CD14-positive monocyte (primary cell): ENCODE measurements around the gene SLC30A3. TPM values are rescaled to one million over a fixed set of nuclear protein-coding genes. Genes with fewer than 3 reads are reported as not detected.

Experiments
- DNase-seq, 3 donors: peaks; one replicate each; pipeline ENCODE4 v3.0.0-alpha.2; 2011 to 2022
- H2AFZ ChIP-seq: 2 replicates; pipeline ENCODE4 v1.6.0; 2012; ENCODE audit warnings: mild to moderate bottlenecking, low read depth, low read length, inconsistent platforms; ENCODE audit not compliant: insufficient read depth, poor library complexity, severe bottlenecking
- H3K27ac ChIP-seq, 2 donors: 1 replicate in 1 of 2; 2 replicates in 1 of 2; pipeline ENCODE4 v1.5.1; 2012 to 2013; ENCODE audit warnings: low read length in 2 of 2, control low read depth in 1 of 2, inconsistent platforms in 1 of 2, low read depth in 1 of 2, mild to moderate bottlenecking in 1 of 2
- H3K27me3 ChIP-seq, 2 donors: one replicate each; pipeline versions ENCODE4 v1.6.0 to v1.6.1; 2011 to 2013; ENCODE audit warnings: low read length in 2 of 2; ENCODE audit not compliant: control insufficient read depth in 2 of 2, insufficient read depth in 2 of 2
- H3K36me3 ChIP-seq, 2 donors: replicated peaks in 1 of 2; 1 replicate in 1 of 2; 2 replicates in 1 of 2; pipeline versions ENCODE4 v1.5.1 to v1.6.1; 2012 to 2013; ENCODE audit warnings: low read length in 2 of 2, control low read depth in 1 of 2, inconsistent platforms in 1 of 2, mild to moderate bottlenecking in 1 of 2; ENCODE audit not compliant: insufficient read depth in 2 of 2, control insufficient read depth in 1 of 2
- H3K4me1 ChIP-seq, 2 donors: 1 replicate in 1 of 2; 2 replicates in 1 of 2; pipeline versions ENCODE4 v1.5.1 to v1.6.1; 2012 to 2013; ENCODE audit warnings: low read length in 2 of 2, control low read depth in 1 of 2, inconsistent platforms in 1 of 2, mild to moderate bottlenecking in 1 of 2, moderate library complexity in 1 of 2; ENCODE audit not compliant: insufficient read depth in 2 of 2, control insufficient read depth in 1 of 2
- H3K4me2 ChIP-seq: replicated peaks from 2 replicates; pipeline ENCODE3; 2012; ENCODE audit warnings: low read length, moderate library complexity, mild to moderate bottlenecking; ENCODE audit not compliant: poor library complexity, severe bottlenecking; ENCODE audit errors: extremely low read depth
- H3K4me3 ChIP-seq, 3 experiments: fragments of 200-600 bp in 1 of 3; sonication (generic) in 1 of 3; replicated peaks in 1 of 3; 1 replicate in 2 of 3; 2 replicates in 1 of 3; pipeline ENCODE4 v1.5.1; 2011 to 2013; ENCODE audit warnings: low read length in 3 of 3, mild to moderate bottlenecking in 3 of 3, control low read depth in 2 of 3, low read depth in 2 of 3, inconsistent platforms in 1 of 3, moderate library complexity in 1 of 3
- H3K79me2 ChIP-seq: 2 replicates; pipeline ENCODE4 v1.6.0; 2012; ENCODE audit warnings: mild to moderate bottlenecking, control low read depth, inconsistent platforms, low read length, moderate library complexity; ENCODE audit not compliant: insufficient read depth
- H3K9ac ChIP-seq: 2 replicates; pipeline ENCODE4 v1.6.0; 2017; ENCODE audit warnings: low read length, mild to moderate bottlenecking; ENCODE audit not compliant: insufficient read depth, poor library complexity, severe bottlenecking
- H3K9me3 ChIP-seq, 2 donors: replicated peaks in 1 of 2; 1 replicate in 1 of 2; 2 replicates in 1 of 2; pipeline versions ENCODE4 v1.5.1 to v1.6.1; 2012 to 2013; ENCODE audit warnings: low read length in 2 of 2, control low read depth in 1 of 2; ENCODE audit not compliant: control insufficient read depth in 1 of 2, insufficient read depth in 1 of 2
- H4K20me1 ChIP-seq: 2 replicates; pipeline ENCODE4 v1.6.0; 2012; ENCODE audit warnings: mild to moderate bottlenecking, low read length, control low read depth, moderate library complexity; ENCODE audit not compliant: insufficient read depth
- H3K27ac Mint-ChIP-seq, 7 donors: one replicate each; pipeline ENCODE4 v1.8.0; 2020; ENCODE audit warnings: mild to moderate bottlenecking in 7 of 7, mixed read lengths in 7 of 7, moderate library complexity in 6 of 7, inconsistent platforms in 2 of 7
- H3K27me3 Mint-ChIP-seq, 3 donors: one replicate each; pipeline ENCODE4 v1.8.0; 2021 to 2022; ENCODE audit warnings: low read depth in 3 of 3, mild to moderate bottlenecking in 3 of 3, mixed read lengths in 3 of 3, moderate library complexity in 3 of 3, inconsistent platforms in 1 of 3
- H3K36me3 Mint-ChIP-seq, 2 donors: one replicate each; pipeline ENCODE4 v1.8.0; 2020; ENCODE audit warnings: mixed read lengths in 2 of 2, inconsistent platforms in 1 of 2, mild to moderate bottlenecking in 1 of 2
- H3K4me1 Mint-ChIP-seq: one replicate; pipeline ENCODE4 v1.8.0; 2020; ENCODE audit warnings: mild to moderate bottlenecking, mixed read lengths
- H3K4me3 Mint-ChIP-seq, 2 donors: one replicate each; pipeline ENCODE4 v1.8.0; 2020; ENCODE audit warnings: mild to moderate bottlenecking in 2 of 2, mixed read lengths in 2 of 2, moderate library complexity in 1 of 2
- H3K9me3 Mint-ChIP-seq, 7 donors: one replicate each; pipeline ENCODE4 v1.8.0; 2020 to 2022; ENCODE audit warnings: mixed read lengths in 7 of 7, mild to moderate bottlenecking in 6 of 7, moderate library complexity in 6 of 7, inconsistent platforms in 2 of 7
- WGBS: methylation state at CpG from one replicate; pipeline ENCODE4 v1.1.5; 2013; ENCODE audit warnings: missing lambda C conversion rate; ENCODE audit not compliant: insufficient coverage; 5-methylcytosine and 5-hydroxymethylcytosine counted together
- intact Hi-C, 2 donors: fragments of 100-400 bp; cut with micrococcal nuclease; formaldehyde crosslinking; loops; one replicate each; pipeline versions ENCODE4 v1.15.0 to v1.15.1; 2023
- polyA plus RNA-seq, 3 donors: library from polyadenylated mRNA; depleted of rRNA in 1 of 3; unstranded in 2 of 3; stranded (reverse) in 1 of 3; fragments of 300-500 nt in 2 of 3; fragments of >200 nt in 1 of 3; fragmentation: Illumina TruSeq in 2 of 3; gene quantifications; 1 replicate in 2 of 3; 2 replicates in 1 of 3; pipeline ENCODE4 v1.2.3, GENCODE V29; 2012 to 2021
- TF ChIP-seq, protein P1 (sequence below): fragments of 200-600 bp; IDR thresholded peaks from one replicate; pipeline ENCODE4 v1.8.0; 2022; ENCODE audit warnings: antibody characterized with exemption, mild to moderate bottlenecking

The SLC30A3 gene
- polyA plus RNA-seq, 3 donors: 0.08 TPM; not detected in 2

DNA sequence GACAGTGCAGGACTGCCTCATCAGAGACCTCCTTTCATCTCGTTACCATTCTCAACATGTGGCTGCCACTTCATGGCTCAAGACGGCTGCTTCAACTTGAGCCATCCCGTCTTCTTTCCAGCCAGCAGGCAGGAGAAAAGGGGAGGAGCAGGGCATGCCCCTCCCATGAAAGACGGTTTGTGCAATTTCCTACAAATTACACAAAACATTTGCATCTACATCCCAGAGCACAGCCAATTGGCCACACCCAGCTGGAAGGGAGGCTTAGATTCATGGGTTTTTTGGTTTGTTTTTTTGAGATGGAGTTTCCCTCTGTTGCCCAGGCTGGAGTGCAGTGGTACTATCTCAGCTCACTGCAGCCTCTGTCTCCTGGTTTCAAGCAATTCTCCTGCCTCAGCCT, 33.6 kb upstream of the SLC30A3 start:
- peaks cover 3 to 13% (median 8%) of the 10 kb centered on the region in 3 donors for H3K27me3 Mint-ChIP-seq
- H3K79me2 ChIP-seq: no peaks in the 10 kb centered on the region
- peak overlapping the region; percentile 66 for H2AFZ ChIP-seq
- TF ChIP-seq, protein P1, sequence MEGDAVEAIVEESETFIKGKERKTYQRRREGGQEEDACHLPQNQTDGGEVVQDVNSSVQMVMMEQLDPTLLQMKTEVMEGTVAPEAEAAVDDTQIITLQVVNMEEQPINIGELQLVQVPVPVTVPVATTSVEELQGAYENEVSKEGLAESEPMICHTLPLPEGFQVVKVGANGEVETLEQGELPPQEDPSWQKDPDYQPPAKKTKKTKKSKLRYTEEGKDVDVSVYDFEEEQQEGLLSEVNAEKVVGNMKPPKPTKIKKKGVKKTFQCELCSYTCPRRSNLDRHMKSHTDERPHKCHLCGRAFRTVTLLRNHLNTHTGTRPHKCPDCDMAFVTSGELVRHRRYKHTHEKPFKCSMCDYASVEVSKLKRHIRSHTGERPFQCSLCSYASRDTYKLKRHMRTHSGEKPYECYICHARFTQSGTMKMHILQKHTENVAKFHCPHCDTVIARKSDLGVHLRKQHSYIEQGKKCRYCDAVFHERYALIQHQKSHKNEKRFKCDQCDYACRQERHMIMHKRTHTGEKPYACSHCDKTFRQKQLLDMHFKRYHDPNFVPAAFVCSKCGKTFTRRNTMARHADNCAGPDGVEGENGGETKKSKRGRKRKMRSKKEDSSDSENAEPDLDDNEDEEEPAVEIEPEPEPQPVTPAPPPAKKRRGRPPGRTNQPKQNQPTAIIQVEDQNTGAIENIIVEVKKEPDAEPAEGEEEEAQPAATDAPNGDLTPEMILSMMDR: no peak
- no peaks in the 10 kb centered on the region for H3K36me3 ChIP-seq
- H3K27ac Mint-ChIP-seq: peak overlapping the region in 3 of 7 donors; percentile 46 to 79 (median 57)
- H3K9me3 ChIP-seq: no peaks in the 10 kb centered on the region
- peak overlapping the region in 1 of 2 donors; percentile 53 for H3K4me3 Mint-ChIP-seq
- no peaks in the 10 kb centered on the region for H4K20me1 ChIP-seq
- no peaks in the 10 kb centered on the region for H3K36me3 Mint-ChIP-seq
- DNase-seq: peak; percentile 43 to 61 (median 47)
- no peak overlapping the region for H3K9ac ChIP-seq
- 51% methylated on average over 3 of the region's 4 CpGs for WGBS
- H3K9me3 Mint-ChIP-seq: no peaks in the 10 kb centered on the region
- no peak overlapping the region for H3K4me2 ChIP-seq
- H3K4me1 Mint-ChIP-seq: peaks cover 16% of the 10 kb centered on the region
- intact Hi-C loops: no loop called here
- H3K27ac ChIP-seq: no peak overlapping the region
- no peaks in the 10 kb centered on the region for H3K27me3 ChIP-seq
- peak overlapping the region in 1 of 3 experiments; percentile 12 for H3K4me3 ChIP-seq
- H3K4me1 ChIP-seq: peaks cover 13 to 15% of the 10 kb centered on the region in 2 donors

DNA sequence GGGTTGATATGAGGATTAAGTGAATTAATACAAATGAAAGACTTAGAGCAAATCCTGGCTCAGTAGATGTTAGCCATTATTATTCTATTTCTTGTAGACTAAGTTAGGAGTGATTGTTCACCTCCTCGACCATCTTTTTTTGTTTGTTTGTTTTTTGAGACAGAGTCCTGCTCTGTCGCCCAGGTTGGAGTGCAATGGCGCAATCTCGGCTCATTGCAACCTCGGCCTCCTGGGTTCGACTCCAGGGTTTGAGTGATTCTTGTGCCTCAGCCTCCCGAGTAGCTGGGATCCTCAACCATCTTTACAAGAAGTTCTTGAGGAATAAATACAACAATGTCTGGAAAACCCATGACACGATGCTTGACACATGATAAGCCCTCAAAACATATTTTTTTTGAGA, 32.1 kb upstream of the SLC30A3 start:
- H3K4me3 ChIP-seq: no peak overlapping the region
- no peaks in the 10 kb centered on the region for H3K27me3 ChIP-seq
- no peak overlapping the region for H3K4me2 ChIP-seq
- no peak overlapping the region for H3K27ac Mint-ChIP-seq
- H3K9me3 Mint-ChIP-seq: no peaks in the 10 kb centered on the region
- WGBS: 93% methylated on average over 6 of the region's 8 CpGs
- no peaks in the 10 kb centered on the region for H4K20me1 ChIP-seq
- H3K4me3 Mint-ChIP-seq: no peak overlapping the region
- H3K27ac ChIP-seq: no peak overlapping the region
- H3K4me1 ChIP-seq: peaks cover 13 to 22% of the 10 kb centered on the region in 2 donors
- no peaks in the 10 kb centered on the region for H3K36me3 ChIP-seq
- H3K79me2 ChIP-seq: no peaks in the 10 kb centered on the region
- H3K4me1 Mint-ChIP-seq: peaks cover 16% of the 10 kb centered on the region
- no peak overlapping the region for H3K9ac ChIP-seq
- H3K27me3 Mint-ChIP-seq: peaks cover 3 to 9% (median 8%) of the 10 kb centered on the region in 3 donors
- H3K9me3 ChIP-seq: no peaks in the 10 kb centered on the region
- intact Hi-C loops: no loop called here
- H2AFZ ChIP-seq: no peak overlapping the region
- TF ChIP-seq, protein P1: no peak
- DNase-seq: no peak
- no peaks in the 10 kb centered on the region for H3K36me3 Mint-ChIP-seq
